Suppressor macrophage (primary cell): ENCODE data around the gene ZNF784.
"Not testable (repeated sequence)": the region's sequence is repeated elsewhere in the genome, so short reads cannot be mapped to it uniquely, and the experiment has no call there.

Experiments used
- DNase-seq, 4 experiments: peaks; one replicate each; pipeline ENCODE4 v3.0.0-alpha.2; 2020 to 2022

Gene ZNF784

GRCh38 chr19:55582284-55582683, 42.1 kb downstream of the ZNF784 start:
- DNase-seq, result not testable (repeated sequence)

- DNase-seq, result no peak
Observed at GRCh38 chr19:55581823-55582223, 42.5 kb downstream of the ZNF784 start.

- peak in 1 of 4 experiments; percentile 27 for DNase-seq
Observed at GRCh38 chr19:55581145-55581822, 43.1 kb downstream of the ZNF784 start.

GRCh38 chr19:55580628-55581144, 43.7 kb downstream of the ZNF784 start, which contains the start of gene ZNF579:
Gene ZNF579, minus strand, starts transcription at chr19:55580848. Its CDS starts 1,209 bp downstream, at chr19:55579639.
- peak; percentile 88 to 94 (median 90) for DNase-seq

- peak; percentile 8 to 41 (median 22) for DNase-seq
Observed at GRCh38 chr19:55579766-55580621, 44.4 kb downstream of the ZNF784 start.

- DNase-seq, result no peak
Observed at GRCh38 chr19:55578761-55579747, 45.3 kb downstream of the ZNF784 start.

- DNase-seq, result no peak
Observed at GRCh38 chr19:55578031-55578760, 46.2 kb downstream of the ZNF784 start.

GRCh38 chr19:55576746-55577145, 47.6 kb downstream of the ZNF784 start:
- no peak for DNase-seq

- not testable (repeated sequence) for DNase-seq
Observed at GRCh38 chr19:55573929-55574328, 50.4 kb downstream of the ZNF784 start.
